ENCODE data around the gene ZSWIM3.

DNA sequence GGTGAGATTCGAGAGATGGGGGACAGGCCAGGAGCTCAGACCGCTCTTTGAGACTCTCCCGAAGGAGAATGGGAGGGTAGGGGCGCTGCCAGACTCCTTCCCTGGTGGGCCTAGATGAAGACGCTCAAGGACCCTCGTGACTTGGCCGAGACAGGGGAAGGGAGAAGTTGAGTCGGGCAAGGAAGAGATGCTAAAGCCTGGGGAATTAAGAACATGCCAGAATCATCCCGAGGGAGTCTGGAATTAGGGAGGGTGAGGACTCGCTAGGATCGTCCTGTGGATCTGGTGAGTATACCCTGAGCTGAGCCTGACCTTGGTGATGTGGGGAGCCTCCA is 44.4 kb upstream of the ZSWIM3 start:
- TF ChIP-seq POLR2A (IDR thresholded peaks at IDR 0.05) (no peak), EP300 (IDR thresholded peaks at IDR 0.05) (no peak)
- TF ChIP-seq, protein P1, sequence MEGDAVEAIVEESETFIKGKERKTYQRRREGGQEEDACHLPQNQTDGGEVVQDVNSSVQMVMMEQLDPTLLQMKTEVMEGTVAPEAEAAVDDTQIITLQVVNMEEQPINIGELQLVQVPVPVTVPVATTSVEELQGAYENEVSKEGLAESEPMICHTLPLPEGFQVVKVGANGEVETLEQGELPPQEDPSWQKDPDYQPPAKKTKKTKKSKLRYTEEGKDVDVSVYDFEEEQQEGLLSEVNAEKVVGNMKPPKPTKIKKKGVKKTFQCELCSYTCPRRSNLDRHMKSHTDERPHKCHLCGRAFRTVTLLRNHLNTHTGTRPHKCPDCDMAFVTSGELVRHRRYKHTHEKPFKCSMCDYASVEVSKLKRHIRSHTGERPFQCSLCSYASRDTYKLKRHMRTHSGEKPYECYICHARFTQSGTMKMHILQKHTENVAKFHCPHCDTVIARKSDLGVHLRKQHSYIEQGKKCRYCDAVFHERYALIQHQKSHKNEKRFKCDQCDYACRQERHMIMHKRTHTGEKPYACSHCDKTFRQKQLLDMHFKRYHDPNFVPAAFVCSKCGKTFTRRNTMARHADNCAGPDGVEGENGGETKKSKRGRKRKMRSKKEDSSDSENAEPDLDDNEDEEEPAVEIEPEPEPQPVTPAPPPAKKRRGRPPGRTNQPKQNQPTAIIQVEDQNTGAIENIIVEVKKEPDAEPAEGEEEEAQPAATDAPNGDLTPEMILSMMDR (IDR thresholded peaks at IDR 0.05), result no peak
